Pons (tissue), 1 donor: ENCODE data around the gene ATP10D.
"Not testable (repeated sequence)": the region's sequence is repeated elsewhere in the genome, so short reads cannot be mapped to it uniquely, and the experiment has no call there.

Source experiments
- DNase-seq: peaks from one replicate; pipeline ENCODE4 v3.0.0-alpha.2; 2016; ENCODE audit warnings: low spot score

The ATP10D gene

DNA sequence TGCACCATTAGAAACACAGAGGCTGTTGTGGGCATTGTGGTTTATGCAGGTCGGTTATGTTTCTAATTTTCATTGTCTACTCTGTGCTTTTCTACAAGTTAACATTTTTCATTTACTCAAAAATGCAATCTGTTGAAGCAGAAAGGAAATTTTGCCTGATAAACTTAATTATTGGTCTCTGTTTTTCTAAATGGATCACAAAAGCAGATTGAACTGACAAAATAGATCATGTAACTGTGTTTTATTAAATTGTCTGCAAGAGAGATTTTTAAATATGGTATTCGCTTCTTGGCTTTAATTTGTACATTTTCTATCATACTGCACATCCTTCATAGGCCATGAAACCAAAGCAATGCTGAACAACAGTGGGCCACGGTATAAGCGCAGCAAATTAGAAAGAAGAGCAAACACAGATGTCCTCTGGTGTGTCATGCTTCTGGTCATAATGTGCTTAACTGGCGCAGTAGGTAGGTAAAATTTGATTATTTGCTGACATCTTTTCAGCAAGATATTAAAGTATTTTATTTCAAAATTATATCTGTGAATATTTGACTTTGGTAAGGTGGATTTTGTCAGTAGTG is 50.6 kb downstream of the ATP10D start:
- DNase-seq, result no peak

DNA sequence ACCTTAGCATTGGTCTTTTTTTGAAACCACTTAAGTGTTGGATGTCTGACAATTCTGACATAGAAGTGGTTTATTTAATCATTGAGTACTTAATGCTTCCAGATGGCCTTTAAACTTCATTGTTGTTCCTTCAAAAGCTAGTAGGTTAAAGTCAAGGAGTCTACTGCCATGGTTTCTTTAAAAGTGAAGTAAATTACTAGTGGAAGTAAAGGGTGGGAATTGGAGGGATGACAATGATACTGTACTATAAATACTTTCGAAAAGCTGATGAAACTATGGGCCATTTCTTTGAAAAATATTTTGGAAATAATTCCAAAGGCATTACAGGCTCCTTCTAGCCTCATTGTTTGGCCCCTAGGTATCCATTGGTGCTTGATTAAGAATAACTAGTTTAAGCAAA is 51.9 kb downstream of the ATP10D start:
- no peak for DNase-seq

DNA sequence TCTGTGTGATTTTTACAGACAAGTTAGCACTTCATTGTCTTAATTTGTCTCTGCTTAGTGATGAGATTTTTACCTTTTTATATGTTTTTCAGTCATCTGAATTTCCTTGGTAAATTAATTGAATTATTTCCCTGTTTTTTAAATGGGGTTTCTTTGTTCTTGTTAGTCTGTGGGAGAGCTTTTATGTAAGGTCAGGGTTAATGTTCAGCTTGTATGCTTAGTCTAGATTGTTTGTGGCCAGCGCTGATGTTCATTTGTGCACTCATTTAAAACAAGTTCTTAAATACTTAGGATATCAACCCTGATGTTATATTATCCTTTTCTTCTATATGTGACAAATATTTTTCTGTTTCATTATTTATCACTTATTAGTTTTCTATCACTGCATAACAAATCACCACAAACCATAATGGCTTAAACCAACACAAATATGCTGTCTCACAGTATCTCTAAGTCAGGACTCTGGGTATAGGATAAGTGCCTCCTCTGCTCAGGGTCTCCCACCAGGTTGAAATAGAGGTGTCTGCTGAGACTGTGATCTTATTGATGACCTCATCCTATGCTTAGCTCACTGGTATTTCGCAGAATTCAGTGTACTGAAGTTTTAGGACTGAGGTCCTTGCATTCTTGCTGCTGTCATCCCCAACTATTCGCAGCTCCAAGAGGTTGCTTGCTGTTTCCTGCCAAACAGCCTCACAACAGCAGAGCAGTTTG is 53.2 kb downstream of the ATP10D start:
- no peak for DNase-seq

DNA sequence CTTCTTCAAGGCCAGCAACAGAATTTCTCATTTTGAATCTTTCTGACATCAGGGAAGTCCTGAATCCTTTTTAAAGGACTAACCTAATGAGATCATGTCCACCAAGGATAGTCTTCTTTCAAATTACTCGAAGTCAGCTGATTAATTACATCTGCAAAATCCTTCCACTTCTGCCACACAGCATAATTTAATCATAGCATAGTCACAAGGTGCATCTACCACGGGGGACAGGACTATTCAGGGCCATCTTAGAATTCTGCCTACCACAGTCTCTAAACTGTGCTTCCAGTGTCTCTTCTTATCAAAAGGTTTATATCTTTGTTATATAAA is 53.7 kb downstream of the ATP10D start:
- DNase-seq, result no peak

DNA sequence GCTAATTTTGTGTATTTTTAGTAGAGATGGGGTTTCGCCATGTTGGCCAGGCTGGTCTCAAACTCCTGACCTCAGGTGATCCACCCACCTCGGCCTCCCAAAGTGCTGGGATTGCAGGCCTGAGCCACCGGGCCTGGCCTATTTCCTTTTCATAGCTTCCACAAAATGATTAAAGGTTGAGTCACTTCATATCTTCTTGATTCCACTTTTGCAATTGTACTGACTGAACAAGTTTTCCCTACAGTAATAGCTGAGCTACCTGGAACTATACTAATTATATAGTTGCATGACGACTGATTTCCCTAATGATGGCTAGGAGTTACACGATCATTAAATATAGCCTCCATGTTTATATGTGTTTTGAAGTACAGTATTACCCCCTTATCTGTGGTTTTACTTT is 57.6 kb downstream of the ATP10D start:
- DNase-seq, result not testable (repeated sequence)

DNA sequence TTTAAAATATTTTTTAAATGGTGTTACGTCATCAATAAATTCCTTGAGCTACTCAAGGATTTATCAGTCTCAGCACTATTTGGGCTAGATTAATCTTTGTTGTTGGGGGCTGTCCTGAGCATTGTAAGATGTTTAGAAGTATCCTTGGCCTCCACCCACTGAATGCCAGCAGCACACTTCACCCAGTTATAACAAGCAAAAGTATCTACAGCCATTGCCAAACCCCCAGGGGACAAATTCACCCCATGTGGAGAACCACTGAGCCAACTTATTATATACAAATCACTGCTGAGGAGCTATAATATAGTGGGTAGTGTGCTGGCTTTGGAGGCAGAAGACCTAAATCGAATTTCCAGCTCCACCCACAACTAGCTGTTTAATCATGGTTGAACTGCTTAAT is 58.3 kb downstream of the ATP10D start:
- DNase-seq, result no peak

DNA sequence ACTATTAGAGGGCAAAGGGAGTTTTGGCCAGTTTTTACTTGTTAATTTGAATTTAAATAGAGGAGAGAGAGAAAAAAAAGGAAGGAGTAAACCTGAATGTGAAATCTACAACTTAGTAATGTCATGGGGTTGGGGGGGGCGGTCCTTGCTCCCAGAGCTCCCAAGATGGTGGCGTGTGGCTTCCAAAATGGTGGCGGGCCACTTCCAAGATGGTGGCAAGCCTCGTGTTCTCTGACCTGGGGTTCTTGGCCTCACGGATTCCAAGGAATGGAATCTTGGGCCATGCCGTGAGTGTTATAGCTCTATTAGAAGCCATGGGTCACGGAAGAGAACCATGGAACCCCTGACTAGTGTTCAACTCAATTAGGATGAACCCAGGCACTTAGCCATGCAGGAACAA is 65.3 kb downstream of the ATP10D start:
- DNase-seq, result not testable (repeated sequence)

DNA sequence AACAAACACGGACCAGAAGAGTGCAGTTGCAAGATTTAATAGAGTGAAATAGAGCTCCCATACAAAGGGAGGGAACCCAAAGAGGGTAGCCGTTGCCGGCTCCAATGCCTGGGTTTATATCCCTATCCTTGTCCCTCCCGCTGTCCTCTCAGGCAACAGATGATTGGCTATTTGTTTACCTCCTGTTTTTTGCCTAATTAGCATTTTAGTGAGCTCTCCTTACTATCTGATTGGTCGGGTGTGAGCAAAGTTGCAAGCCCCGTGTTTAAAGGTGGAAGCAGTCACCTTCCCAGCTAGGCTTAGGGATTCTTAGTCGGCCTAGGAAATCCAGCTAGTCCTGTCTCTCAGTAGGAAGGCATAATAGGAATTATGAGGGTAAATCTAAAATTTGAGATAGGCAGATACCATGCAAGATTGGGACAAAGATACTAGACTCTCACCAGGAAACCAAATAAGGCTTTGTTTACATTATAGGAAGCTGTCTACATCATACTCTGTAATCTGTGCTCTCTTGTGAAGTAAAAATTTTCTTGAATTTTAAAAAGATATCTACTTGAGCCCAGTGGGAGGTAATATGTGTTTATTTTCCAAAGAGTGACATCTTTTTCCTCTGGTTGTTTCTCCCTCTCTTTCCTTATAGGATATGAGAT is 65.9 kb downstream of the ATP10D start:
- DNase-seq, result no peak

DNA sequence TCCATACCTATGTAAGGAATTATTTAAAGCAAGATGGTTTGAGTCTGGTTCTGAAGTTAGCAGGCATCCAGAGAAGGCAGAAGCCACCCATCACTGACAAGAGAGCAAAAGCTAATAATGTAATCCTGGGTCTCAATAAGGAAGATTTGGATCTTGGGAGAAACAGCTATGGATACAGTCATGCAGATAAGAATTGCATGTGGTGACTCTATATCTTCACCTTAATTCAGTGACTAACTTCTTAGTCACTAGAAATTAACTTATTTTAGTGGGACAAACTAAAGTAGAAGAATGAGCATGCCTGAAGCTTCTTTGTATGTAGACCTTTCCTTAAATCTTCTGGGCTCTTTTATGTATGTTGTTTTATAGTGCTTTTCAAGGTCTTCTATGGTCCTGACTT is 66.6 kb downstream of the ATP10D start:
- DNase-seq, result no peak

DNA sequence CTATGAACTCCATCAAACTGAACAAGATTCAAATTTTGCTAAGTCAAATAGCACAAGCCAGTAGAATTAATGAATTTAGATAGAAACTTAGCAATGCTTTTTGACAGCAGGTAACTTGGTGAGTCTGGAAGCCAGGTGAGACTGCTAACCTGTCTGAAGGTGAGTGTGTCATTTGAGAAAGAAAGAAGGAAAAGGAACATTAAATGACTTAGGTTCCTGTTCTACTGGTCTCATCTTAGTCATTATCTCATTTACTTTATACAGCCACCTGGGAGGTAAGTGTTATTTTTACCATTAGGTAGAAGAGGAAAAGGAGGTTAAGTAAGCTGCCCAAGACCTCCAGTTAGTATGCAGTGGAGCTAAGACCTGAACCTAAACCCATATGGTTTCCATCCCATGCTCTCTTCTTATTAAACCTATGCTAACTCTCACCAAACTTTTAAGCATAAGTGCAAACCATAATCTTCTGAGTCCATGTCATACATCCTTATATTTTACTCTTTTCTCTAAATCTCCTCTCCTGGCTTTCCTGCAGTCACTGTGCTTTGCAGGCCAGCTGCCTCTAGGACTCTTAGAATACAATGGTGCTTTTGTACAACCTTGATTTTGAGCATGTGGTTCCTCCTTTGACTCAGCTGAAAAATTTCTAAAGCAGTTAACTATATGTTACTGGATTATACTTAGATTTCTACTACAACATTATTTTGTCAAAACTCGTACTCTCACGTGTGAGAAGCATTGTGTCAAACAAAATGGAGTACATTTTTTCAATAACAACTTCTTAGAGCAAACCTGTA is 68.5 kb downstream of the ATP10D start:
- peak; percentile 19 for DNase-seq

DNA sequence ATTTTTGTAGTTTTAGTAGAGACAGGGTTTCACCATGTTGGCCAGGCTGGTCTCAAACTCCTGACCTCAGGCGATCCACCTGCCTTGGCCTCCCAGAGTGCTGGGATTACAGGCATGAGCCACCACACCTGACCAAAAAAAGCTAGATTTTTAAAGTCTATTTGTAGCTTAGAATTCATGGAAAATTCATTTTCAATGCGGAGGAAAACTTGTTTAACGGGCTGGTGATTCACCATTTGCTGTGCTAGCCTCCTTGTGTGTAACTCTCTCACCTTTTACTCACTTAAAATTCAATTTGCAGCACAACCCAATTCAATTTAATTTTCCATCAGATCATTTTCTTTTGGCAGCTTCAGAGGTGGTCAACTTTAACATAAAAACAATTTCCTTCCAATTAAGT is 70.8 kb downstream of the ATP10D start:
- not testable (repeated sequence) for DNase-seq

DNA sequence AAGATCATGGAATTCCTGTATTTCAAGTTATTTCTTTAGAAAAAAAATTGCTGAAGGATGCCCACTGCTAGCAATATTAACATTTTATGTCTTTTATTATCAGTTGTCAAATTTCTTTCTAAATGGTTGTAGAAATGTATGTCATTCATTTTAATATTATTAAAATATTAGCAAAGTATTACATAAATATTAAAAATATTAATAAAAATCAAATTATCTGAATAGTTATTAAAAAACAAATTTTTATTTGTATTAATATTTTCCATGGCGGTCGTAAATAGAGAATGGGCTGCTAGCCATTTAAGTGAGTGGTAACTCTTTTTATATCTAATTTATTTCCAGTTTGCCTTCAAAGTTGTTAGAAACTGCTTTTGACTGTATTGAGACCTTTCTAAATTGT is 72.2 kb downstream of the ATP10D start:
- DNase-seq, result no peak

DNA sequence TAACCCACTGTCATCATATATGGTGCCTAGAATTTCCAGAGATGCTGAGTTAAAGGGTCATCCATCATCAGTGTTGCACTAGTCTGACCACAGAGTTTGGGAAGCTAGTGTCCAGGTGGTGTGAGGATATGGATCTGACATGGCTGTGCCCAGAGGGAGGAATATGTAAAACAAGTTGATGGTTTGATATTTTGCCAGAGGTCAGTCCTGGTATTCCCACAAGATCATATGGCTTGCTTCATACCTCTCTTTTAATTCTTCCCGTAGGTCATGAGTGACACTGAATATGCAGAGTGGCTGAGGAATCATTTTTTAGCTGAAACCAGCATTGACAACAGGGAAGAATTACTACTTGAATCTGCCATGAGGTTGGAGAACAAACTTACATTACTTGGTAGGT is 75.6 kb downstream of the ATP10D start:
- DNase-seq, result no peak

DNA sequence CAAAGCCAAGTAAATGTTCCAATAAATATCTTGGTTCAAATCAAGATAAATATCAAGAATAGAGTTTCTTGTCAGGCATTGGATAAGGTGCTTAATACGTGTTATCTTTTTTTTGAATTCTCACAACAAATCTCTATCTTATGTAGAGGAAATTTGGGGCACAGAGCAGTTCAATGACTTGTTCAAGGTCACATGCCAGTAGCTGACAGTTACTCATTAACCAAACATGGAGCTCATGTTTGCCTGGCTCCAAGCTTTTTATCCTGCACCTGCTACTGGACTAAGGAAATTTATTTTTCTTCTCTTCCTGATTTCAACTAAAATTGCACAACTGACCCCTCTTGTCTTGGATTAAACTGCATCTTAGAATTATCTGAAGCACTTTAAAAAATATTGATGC is 76.3 kb downstream of the ATP10D start:
- DNase-seq, result no peak

DNA sequence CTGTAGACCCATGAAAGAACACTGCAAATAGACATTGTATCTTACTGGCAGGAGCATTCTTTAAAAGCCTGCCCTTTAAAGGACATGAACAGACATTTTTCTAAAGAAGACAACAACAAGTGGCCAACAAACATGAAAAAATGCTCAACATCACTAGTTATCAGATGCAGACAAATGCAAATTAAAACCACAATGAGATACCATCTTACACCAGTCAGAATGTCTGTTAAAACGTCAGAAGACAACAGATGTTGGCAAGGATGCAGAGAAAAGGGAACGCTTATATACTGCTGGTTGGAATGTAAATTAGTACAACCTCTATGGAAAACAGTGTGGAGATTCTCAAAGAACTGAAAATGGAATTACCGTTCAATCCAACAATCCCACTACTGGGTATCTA is 77.2 kb downstream of the ATP10D start:
- no peak for DNase-seq

DNA sequence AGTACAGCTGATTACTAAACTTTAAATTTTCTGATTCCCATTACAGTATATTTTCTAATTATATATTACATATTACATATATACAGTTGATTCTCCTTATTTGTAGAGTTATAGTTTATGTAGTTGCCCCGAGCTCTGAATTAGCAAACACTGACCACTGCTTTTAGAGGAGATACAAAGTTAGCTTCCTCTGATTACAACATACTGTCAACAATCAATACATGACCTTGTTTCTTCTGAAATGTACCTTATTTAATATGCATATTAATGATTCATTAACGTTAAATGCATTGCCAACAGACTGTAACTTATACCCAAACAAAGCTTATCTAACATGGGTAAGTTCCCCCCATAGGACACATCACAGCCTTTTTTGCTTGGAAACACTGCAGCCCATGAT is 81.5 kb downstream of the ATP10D start:
- DNase-seq, result no peak

DNA sequence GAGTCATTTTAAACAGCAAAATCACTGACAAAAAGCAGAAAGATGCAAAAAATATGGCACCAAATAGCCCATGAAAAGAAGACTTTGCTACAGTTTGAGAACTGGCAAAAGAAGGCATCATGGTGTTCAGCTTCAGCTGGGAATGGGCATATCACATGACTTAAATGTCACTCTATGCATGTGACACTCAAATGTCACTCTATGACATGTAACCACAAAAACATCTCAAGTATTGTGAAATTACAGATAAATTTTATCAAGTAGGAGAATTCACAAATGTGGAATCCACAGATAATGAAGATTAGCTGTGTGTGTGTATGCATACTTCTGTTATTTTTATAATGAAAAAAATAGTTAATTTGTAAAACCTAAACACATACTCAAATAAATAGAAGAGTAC is 81.9 kb downstream of the ATP10D start:
- DNase-seq, result no peak

DNA sequence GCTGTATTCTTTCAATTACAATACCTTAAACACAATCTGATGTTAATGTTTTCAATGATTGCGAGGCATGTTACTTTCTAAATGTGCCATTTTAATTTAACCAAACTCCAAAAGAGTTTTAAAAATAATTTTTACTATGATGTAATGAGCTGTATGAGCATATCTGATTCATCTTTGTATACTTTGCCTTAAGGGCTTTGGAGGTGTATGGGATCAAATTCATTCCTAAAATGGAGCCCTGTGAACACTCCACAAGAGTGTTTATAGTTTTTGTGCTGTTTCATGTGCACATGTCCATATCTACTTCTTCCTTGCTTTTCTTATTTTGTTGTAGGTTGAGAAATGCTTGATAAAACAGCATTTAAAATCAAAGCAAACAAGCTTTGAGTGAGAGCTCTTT is 82.4 kb downstream of the ATP10D start:
- DNase-seq, result no peak

DNA sequence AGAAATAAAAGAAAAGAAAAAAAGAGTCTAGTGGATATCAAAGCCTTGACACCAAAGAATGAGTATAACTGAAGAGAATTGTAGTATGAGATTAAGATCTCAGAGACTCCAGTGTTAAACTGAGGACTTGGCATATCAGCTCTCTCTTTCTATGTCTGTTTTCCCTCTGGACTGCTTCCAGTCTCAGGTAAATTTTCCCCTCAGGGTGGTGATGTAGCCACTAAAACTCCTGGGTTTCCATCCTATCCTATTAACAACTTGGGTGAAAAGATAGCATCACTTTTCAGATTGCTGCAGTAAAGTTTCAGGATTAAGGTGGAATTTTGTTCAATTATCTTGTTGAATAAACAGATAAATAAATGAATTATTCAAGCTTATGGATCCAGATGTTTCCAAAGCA is 85.7 kb downstream of the ATP10D start:
- no peak for DNase-seq

DNA sequence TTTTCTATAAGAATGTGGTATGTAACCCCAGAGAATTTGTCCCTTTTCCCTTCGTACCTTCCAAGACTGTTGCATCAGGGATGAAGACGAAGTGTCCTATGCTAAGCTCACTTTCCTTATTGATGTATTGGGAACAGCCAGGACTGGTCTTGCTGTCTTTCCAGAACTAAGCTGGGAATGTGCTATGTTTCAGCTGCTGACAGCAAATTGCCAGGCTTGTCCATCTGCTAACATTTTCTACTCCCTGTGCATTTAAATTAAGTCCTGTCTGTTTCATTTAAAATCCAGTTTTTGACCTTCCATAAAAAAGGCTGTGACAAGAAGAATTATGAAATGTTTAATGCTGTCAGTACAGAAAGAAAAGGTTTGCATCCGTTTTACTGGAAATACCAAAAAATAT is 87.9 kb downstream of the ATP10D start:
- no peak for DNase-seq

DNA sequence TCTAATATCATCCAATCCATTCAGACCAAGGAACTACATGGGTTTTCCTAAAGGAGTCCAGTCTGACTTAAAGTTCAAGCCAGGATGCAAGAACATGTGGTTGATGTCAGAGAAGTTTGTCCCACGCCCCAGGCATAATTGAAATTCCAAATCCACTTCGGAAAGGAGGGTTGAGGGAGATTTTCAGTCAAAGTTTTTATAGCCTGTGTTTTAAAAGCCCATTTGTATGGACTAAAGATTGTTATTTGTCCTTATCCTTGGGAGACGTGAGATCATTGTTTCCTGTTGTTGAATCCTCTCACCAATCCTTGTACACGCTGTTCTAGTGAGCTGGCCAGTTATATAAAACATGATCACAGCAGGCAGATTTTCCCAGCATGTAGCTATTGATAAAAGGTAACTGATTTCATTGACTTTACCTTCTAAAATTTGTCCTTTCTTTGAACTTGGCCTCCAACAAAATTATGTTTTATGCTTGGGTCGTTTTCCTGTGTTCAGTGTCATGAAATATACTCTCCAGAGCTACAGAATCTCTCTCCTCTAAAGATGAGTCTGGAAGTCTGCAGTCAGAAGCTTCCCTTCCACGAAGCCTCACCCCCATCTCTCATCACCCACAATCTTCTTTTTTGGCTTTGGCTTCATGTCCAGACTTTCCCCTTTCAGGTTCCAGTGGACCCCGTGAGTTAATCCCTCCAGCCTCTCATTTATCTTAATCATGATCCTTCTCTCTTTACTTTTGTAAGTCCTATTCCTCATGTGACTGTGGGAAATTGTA is 92.9 kb downstream of the ATP10D start:
- no peak for DNase-seq

DNA sequence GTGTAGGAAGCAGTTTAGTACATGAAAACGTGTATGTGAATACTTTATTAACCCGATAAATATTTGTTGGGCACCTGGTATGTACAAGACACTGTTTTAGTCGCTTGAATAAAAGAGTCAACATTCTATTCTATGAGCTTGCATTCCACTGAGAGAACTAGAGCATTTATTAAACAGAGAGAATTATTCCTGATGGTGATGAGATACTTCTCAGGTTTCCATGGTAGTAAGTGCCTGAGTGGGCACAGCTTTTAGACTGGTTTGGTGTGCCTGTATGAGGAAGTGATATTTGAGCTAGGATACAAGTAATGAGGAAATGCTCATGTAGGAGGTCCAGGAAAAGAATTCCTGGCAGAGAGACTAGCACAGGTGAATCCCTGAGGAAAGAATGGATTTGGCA is 94.2 kb downstream of the ATP10D start:
- no peak for DNase-seq
